ENCODE measurements around the gene STOX1. TPM values are rescaled to one million over a fixed set of nuclear protein-coding genes. Genes with fewer than 3 reads are reported as not detected.

The STOX1 gene
- total and polyA plus RNA-seq, 7 donors = 0.14 to 2.4 (median 0.57) TPM

- Histone ChIP-seq H3K4me1 (no peaks in the 10 kb centered on the region), H3K27ac (no peak overlapping the region), H3K36me3 (ENCODE audit: insufficient read depth in 1 of 2, low read depth in 1 of 2) (no peaks in the 10 kb centered on the region), H3K9me3 (no peaks in the 10 kb centered on the region), H3K27me3 (ENCODE audit: insufficient read depth in 3 of 3, low read length in 2 of 3) (no peaks in the 10 kb centered on the region), H3K4me3 (no peak overlapping the region)
- DNase-seq (no peak), ATAC-seq (no peak)
- intact Hi-C loops (cut with DNase I) = no loop called here
- no peak for TF ChIP-seq CTCF (IDR thresholded peaks at IDR 0.05)
These were observed 51.2 kb downstream of the STOX1 start for GRCh38 chr10:68878496-68878895.

DNA sequence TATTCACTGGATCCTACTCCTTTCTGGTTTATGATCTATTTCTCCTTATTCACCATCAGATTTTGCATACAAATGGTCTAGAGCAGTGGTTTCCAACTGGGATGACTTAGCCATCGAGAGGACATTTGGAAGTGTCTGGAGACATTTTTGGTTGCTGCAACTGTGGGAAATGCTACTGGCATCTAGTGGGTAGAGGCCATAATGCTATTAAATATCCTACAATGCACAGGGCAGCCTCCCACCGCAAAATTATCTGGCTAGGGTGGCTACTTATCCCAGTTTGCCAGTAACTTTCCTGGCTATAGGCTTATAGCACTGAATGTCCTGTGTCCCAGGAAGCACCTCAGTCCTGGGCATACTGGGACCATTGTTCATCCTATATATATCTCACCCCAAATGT, 52.3 kb downstream of the STOX1 start:
- 66 to 76% (median 70%) methylated on average over 2 of the region's 2 CpGs for WGBS, 3 donors
- ATAC-seq (no peak), DNase-seq (no peak)
- Histone ChIP-seq H3K27ac (no peak overlapping the region), H3K9me3 (no peaks in the 10 kb centered on the region), H3K4me3 (no peak overlapping the region), H3K36me3 (ENCODE audit: insufficient read depth in 1 of 2, low read depth in 1 of 2) (no peaks in the 10 kb centered on the region), H3K27me3 (ENCODE audit: insufficient read depth in 3 of 3, low read length in 2 of 3) (no peaks in the 10 kb centered on the region), H3K4me1 (no peaks in the 10 kb centered on the region)
- intact Hi-C loops (cut with DNase I) = loop anchor here in 1 of 2 donors (5.0 kb wide), 1 partner anchor 77 kb away; no protein-coding TSS in a partner anchor
- TF ChIP-seq CTCF (IDR thresholded peaks at IDR 0.05) = no peak

DNA sequence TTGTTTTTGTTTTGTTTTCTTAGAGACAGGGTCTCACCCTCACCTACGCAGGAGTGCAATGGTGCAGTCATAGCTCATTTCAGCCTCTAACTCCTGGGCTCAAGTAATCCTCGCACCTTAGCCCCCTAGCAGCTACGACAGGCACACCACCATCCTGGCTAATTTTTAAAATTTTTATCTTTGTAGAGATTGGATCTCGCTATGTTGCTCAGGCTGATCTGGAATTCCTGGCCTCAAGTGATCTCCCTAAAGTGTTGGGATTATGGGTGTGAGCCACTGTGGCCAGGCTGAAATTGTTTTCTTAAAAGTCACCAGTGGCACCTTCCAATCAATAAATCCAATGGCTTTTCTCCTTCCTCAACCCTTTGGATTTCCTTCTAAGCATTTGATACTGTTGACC, 52.9 kb downstream of the STOX1 start:
- Histone ChIP-seq H3K27me3 (ENCODE audit: insufficient read depth in 3 of 3, low read length in 2 of 3) (no peaks in the 10 kb centered on the region), H3K36me3 (ENCODE audit: insufficient read depth in 1 of 2, low read depth in 1 of 2) (no peaks in the 10 kb centered on the region), H3K4me1 (no peaks in the 10 kb centered on the region), H3K9me3 (no peaks in the 10 kb centered on the region), H3K27ac (no peak overlapping the region), H3K4me3 (no peak overlapping the region)
- no peak for TF ChIP-seq CTCF (IDR thresholded peaks at IDR 0.05)
- WGBS, 3 donors = 92 to 96% (median 95%) methylated on average over 4 of the region's 4 CpGs
- DNase-seq = no peak
- ATAC-seq = no peak
- intact Hi-C loops (cut with DNase I) = loop anchor here in 1 of 2 donors (5.0 kb wide), 1 partner anchor 78 kb away; no protein-coding TSS in a partner anchor

DNA sequence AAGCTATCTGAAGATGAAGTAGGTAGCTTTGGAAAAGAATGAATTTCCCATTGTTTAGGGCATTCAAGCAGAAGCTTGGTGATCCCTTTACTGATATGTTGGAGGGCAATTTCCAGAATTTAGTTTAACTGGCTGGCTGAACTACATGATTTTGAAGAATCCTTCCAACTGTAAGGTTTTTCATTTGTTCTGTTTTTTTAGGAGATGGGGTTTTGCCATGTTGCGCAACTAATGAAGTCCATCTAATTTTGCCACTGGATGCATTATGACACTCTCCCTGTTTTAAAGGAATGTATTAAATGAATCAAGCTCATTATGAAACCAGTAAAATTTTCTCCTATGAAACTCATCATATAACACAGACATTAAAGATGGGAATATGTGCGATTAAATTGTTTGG, 67.7 kb downstream of the STOX1 start:
- ATAC-seq = no peak
- H3K4me3 ChIP-seq = no peak overlapping the region
- WGBS, 3 donors = 95 to 99% (median 97%) methylated on average over 2 of the region's 2 CpGs

More for the DNA sequence above, 67.7 kb downstream of the STOX1 start:
- Histone ChIP-seq H3K27ac (no peak overlapping the region), H3K36me3 (ENCODE audit: insufficient read depth in 1 of 2, low read depth in 1 of 2) (no peaks in the 10 kb centered on the region), H3K27me3 (ENCODE audit: insufficient read depth in 3 of 3, low read length in 2 of 3) (no peaks in the 10 kb centered on the region), H3K9me3 (no peaks in the 10 kb centered on the region), H3K4me1 (peaks cover 4% of the 10 kb centered on the region)
- DNase-seq = no peak
- intact Hi-C loops (cut with DNase I) = loop anchor here (5.0 kb wide), 2 partner anchors 103 to 343 kb away; no protein-coding TSS in a partner anchor
- TF ChIP-seq CTCF (IDR thresholded peaks at IDR 0.05) = no peak
